Measurements from ENCODE around the gene CNTNAP2.

GRCh38 chr7:147418966-147419365 lies 1302.4 kb downstream of the CNTNAP2 start:
- no peak for TF ChIP-seq POLR2AphosphoS5 (IDR thresholded peaks at IDR 0.05; ENCODE audit: borderline replicate concordance, low read depth, low read length)
- TF ChIP-seq EZH2 (IDR thresholded peaks at IDR 0.05), result no peak
